GM12873 (cell line): ENCODE measurements around the gene RRP12.

Experiments
- TF ChIP-seq, protein P1 (sequence below): IDR thresholded peaks from 2 replicates; pipeline ENCODE4 v1.5.1; 2012; ENCODE audit warnings: low read depth, mild to moderate bottlenecking, moderate library complexity, low read length, control low read depth; ENCODE audit not compliant: insufficient read depth; ENCODE audit errors: missing control alignments

RRP12 gene

DNA sequence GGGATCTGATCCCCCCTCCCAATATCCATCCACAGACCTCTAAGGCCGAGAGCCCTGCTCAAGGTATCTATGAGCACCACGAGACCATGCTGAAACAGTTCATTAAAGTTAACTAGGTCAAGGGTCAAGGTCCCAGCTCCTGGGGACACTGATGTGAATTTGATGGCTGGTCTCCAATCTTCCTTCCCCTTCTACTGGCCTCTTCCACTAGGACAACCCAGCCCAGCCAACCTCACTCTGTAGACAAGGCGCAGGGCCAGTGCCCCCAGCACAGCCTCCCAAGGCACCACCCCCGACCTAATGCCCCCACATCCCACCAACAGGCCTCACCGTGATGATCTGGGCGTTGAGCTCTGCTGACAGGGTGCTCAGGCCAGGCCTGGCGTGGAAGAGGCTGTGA lies 15.6 kb downstream of the RRP12 start:
- TF ChIP-seq, protein P1, sequence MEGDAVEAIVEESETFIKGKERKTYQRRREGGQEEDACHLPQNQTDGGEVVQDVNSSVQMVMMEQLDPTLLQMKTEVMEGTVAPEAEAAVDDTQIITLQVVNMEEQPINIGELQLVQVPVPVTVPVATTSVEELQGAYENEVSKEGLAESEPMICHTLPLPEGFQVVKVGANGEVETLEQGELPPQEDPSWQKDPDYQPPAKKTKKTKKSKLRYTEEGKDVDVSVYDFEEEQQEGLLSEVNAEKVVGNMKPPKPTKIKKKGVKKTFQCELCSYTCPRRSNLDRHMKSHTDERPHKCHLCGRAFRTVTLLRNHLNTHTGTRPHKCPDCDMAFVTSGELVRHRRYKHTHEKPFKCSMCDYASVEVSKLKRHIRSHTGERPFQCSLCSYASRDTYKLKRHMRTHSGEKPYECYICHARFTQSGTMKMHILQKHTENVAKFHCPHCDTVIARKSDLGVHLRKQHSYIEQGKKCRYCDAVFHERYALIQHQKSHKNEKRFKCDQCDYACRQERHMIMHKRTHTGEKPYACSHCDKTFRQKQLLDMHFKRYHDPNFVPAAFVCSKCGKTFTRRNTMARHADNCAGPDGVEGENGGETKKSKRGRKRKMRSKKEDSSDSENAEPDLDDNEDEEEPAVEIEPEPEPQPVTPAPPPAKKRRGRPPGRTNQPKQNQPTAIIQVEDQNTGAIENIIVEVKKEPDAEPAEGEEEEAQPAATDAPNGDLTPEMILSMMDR = no peak

DNA sequence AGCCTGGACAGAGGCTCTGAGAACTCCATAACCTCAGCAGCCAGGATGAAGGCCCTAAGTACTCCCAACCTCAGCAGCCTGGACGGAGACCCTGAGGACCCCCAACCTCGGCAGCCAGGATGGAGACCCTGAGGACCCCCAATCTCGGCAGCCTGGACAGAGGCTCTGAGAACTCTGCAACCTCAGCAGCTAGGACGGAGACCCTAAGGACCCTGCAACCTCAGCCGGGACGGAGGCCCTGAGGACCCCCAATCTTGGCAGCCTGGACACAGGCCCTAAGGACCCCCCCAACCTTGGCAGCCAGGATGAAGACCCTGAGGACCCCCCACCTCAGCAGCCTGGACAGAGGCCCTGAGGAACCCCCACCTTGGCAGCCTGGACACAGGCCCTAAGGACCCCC lies 16.5 kb downstream of the RRP12 start:
- TF ChIP-seq, protein P1 = no peak

DNA sequence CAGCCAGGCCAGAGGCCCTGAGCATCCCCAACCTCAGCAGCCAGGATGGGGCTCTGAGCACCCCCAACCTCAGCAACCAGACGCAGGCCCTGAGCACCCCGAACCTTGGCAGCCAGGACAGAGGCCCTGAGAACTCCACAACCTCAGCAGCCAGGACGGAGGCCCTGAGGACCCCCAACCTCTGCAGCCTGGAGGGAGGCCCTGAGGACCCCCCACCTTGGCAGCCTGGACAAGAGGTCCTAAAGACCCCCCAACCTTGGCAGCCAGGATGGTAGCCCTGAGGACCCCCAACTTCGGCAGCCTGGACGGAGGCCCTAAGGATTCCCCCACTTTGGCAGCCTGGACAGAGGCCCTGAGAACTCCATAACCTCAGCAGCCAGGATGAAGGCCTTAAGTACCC lies 17.0 kb downstream of the RRP12 start:
- TF ChIP-seq, protein P1 = no peak

DNA sequence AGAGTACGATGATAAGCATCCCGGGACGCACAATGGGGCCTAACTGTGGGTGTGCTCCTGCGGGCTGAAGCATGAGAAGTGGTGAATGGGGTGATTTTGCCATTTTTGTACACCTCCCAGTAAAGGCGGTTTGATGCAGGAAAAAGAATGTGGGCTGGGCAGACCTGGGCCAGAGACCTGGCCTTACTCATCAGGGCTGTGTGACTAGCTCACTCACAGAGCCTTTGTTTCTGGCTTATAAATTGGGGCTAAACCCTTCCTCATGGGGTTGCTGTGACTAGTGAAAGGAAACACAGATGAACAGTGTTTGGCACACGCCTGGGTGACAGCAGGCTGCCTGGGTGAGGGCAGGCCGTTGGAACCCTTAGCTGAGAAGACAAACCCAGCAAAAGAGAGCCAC lies 18.0 kb downstream of the RRP12 start:
- TF ChIP-seq, protein P1 = no peak

DNA sequence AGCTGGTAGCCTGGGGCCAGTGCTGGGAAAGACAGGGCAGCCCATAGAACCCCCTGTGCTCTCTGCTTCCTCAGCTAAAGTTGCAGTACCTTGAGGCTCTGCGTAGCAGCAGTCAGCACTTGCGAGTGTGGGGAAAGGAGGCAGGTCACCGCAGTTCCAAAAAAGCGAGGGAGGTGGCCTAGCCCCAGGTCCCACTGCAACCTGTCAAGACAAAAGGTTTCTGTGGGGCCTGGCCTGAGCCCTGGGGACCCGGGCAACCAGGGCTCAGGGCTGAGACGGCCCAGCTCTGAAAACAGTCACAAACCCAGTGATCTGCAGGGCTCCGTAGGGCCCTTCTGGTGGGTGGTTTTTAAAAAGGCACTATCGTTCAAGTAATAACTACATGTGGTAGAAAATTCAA lies 19.5 kb downstream of the RRP12 start:
- TF ChIP-seq, protein P1 = no peak

DNA sequence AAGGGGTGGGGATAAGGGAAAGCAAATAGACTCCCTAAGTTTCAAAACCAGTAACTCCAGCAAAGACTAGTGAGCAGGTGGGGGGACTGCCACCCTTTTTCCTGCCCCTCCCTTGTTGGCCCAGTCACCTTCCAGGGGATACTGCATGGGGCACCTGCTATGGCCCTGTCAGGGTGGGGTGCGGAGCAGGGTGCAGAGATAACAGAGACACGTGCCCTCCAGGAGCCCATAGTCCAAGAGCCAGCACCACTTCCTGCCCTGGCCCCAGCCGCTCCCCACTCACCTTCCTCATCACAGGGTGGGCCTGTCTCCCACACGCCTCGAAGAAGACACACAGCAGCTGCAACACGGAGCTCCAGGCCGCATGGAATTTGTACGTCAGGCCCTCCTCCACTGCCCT lies 20.6 kb downstream of the RRP12 start:
- TF ChIP-seq, protein P1 = no peak

DNA sequence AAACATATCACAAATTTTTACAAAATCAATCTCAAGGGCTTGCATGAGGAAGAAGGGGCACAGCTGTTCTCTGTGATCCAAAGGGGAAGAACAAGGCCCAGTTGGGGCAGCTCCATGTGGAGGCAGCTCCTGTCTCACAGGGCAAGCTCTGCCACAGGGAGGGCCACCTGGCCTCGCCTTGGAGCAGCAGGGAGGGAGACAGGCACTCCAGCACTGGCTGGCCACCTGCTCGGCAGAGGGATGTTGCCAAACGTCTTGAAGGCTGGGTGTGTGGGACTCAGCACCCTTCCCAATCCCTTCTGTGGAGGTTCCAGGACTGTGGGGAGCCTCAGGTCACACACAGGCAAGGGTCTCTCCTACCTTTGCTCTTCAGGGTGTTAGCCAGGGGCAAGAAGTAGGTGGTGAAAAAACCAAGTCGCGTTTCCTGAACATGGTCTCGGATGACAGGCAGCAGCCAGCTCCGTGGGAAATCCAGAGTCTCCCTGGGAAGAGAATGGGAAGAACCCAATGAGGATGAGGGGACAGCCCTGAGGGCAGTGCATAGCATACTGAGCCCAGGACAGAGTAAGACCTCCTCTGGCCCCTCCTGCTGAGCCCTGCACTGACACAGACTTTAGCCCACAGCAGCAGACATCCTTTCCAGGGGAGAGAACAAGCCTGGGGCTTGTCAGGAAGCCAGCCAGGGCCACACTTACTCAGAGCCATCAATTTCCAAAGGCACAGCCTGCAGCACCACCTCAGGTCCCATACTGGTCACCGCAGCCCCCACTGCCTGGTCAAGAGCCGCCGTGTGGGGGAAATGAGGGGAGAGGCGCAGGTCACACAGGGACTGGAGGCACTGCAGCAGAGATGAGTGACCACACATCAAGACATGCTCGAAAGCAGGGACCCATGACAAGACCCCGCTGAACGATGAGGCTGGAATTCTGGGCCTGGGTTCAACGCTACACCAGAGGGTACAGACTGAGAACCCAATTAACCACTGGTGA lies 21.9 kb downstream of the RRP12 start:
- TF ChIP-seq, protein P1 = no peak
